Thymus (tissue), 11 donors: ENCODE results near the gene MZT2B. TPM values are rescaled to one million over a fixed set of nuclear protein-coding genes. Genes with fewer than 3 reads are reported as not detected.
"Not testable (repeated sequence)": the region's sequence is repeated elsewhere in the genome, so short reads cannot be mapped to it uniquely, and the experiment has no call there.

Source experiments
- DNase-seq, 9 donors: peaks; one replicate each; pipeline ENCODE4 v3.0.0-alpha.2; 2013; ENCODE audit warnings: low spot score in 9 of 9, low read depth in 6 of 9, missing footprints in 1 of 9
- H3K27ac ChIP-seq, 2 donors: one replicate each; pipeline ENCODE4 v1.5.1; 2013; ENCODE audit warnings: control low read depth in 1 of 2, low read depth in 1 of 2, low read length in 1 of 2, mild to moderate bottlenecking in 1 of 2, moderate library complexity in 1 of 2
- H3K27me3 ChIP-seq, 2 donors: one replicate each; pipeline ENCODE4 v1.5.1; 2013; ENCODE audit warnings: low read length in 1 of 2; ENCODE audit not compliant: control insufficient read depth in 2 of 2, insufficient read depth in 1 of 2
- H3K36me3 ChIP-seq, 2 donors: one replicate each; pipeline ENCODE4 v1.5.1; 2013; ENCODE audit warnings: low read length in 1 of 2, mild to moderate bottlenecking in 1 of 2, moderate library complexity in 1 of 2; ENCODE audit not compliant: control insufficient read depth in 2 of 2, insufficient read depth in 2 of 2
- H3K4me1 ChIP-seq, 2 donors: one replicate each; pipeline ENCODE4 v1.5.1; 2013; ENCODE audit warnings: low read length in 2 of 2; ENCODE audit not compliant: control insufficient read depth in 2 of 2, insufficient read depth in 2 of 2
- H3K4me3 ChIP-seq, 2 donors: one replicate each; pipeline ENCODE4 v1.5.1; 2013; ENCODE audit warnings: low read length in 2 of 2, control low read depth in 1 of 2, mild to moderate bottlenecking in 1 of 2
- H3K9me3 ChIP-seq, 2 donors: one replicate each; pipeline ENCODE4 v1.5.1; 2013; ENCODE audit warnings: low read length in 1 of 2, mild to moderate bottlenecking in 1 of 2; ENCODE audit not compliant: control insufficient read depth in 2 of 2, insufficient read depth in 1 of 2
- WGBS: extraction: QIAGEN DNeasy Blood & Tissue Kit; methylation state at CpG from one replicate; pipeline ENCODE4 v1.1.7; 2013; 5-methylcytosine and 5-hydroxymethylcytosine counted together
- polyA plus RNA-seq: library from polyadenylated mRNA; stranded (reverse); fragments of 200-250 nt; gene quantifications from one replicate; pipeline ENCODE4 v1.2.3, GENCODE V29; 2013
- total RNA-seq: library from RNA; stranded (reverse); fragments of 120-200 nt; gene quantifications from one replicate; pipeline ENCODE4 v1.2.4, GENCODE V29; 2013
- donor health status: healthy.

MZT2B gene
- total and polyA plus RNA-seq, 2 donors, result 141 to 326 TPM

DNA sequence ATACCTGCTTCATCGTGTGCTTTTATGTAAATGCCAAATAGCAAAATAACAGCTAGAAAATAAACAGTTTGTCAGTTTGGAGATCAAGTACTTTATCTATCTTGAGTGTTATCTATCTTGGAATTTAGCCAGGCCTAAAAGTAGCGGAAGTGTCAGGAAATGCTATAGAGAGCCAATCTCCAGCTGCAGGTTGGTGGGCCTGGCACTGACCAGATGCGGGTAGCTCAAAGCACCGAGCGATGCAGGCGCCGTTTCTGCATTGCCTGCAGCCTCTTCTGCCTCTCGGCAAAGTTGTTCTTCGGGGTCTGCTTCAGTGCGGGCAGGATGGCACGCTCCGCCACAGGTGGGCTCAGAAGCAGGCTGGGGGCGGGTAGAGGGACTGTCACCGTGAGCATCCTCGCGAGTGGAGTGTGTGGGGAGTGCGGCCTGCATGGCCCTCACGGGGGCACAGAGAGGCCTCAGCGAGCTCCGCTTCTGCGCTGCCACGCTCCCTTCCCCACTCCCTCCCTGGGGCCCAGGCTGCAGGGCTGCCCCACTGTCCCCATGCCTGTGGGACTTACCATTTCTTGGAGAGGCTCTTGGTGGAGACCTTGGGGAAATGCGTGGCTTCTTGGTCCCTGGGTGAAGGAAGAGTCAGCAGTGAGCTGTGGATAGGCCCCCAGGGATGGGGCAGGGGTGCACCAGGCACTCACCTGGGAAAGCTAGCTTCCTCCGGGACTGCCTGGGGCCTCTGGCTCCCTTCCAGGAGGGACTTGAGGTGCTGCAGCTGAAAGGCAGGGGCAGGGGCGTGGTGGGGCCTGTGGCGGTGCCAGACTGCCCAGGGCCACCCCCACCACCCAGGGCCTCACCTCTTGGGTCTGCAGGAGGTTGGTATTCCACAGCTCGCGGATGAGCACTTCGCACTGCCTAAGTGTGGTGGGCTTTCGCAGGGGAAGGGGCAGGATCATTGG lies 42.5 kb upstream of the MZT2B start:
- not testable (repeated sequence) for H3K36me3 ChIP-seq, H3K27ac ChIP-seq, H3K4me1 ChIP-seq, H3K9me3 ChIP-seq, DNase-seq, H3K4me3 ChIP-seq
- peaks cover 2 to 21% of the 10 kb centered on the region in 2 donors for H3K27me3 ChIP-seq
- 91% methylated on average over 29 of the region's 30 CpGs for WGBS

DNA sequence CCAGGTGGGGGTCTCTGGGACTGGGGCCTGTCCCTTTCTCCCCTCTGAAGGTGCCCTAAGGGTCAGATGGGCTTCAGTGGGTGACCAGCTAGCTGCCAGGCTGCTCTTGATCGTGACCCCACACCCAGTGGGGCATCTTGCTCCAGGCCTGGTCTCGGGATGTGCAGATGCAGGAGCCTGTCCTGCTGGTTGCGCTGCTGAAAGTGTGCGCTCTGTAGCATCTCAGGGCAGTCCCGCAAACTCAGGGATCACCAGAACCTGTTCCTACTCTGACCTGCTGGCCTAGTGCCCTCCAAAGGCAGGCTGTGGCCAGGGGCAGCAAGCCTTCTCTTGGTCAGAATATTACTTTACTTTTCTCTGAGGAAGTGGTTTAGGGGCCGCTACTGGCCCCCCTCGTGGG lies 41.5 kb upstream of the MZT2B start:
- H3K4me3 ChIP-seq, H3K4me1 ChIP-seq, H3K36me3 ChIP-seq, DNase-seq, H3K9me3 ChIP-seq, H3K27ac ChIP-seq: not testable (repeated sequence)
- peaks cover 2 to 28% of the 10 kb centered on the region in 2 donors for H3K27me3 ChIP-seq
- 87% methylated on average over 7 of the region's 7 CpGs for WGBS

DNA sequence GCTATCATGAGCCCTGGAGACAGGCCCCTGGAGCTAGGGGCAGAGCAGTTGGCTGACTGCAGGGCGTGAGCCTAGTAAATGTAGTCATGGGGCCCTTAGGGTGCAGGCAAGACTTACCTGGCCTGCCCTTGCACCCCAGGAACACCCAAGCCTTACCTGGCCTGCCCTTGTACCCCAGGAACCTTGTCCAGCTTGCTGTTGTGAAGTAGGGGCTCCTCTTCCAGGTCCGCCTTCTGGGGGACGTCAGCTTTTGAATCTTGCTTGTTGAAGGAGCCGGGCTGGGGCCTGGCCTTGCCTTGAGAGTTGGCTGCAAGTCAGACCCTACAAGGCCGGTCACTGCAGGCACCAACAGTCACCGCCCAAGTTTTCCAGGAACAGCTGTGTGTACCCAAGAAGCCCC lies 41.1 kb upstream of the MZT2B start:
- not testable (repeated sequence) for H3K27ac ChIP-seq, H3K4me3 ChIP-seq, H3K9me3 ChIP-seq, H3K4me1 ChIP-seq, H3K36me3 ChIP-seq, DNase-seq
- 99% methylated on average over 4 of the region's 6 CpGs for WGBS
- peaks cover 2 to 31% of the 10 kb centered on the region in 2 donors for H3K27me3 ChIP-seq

DNA sequence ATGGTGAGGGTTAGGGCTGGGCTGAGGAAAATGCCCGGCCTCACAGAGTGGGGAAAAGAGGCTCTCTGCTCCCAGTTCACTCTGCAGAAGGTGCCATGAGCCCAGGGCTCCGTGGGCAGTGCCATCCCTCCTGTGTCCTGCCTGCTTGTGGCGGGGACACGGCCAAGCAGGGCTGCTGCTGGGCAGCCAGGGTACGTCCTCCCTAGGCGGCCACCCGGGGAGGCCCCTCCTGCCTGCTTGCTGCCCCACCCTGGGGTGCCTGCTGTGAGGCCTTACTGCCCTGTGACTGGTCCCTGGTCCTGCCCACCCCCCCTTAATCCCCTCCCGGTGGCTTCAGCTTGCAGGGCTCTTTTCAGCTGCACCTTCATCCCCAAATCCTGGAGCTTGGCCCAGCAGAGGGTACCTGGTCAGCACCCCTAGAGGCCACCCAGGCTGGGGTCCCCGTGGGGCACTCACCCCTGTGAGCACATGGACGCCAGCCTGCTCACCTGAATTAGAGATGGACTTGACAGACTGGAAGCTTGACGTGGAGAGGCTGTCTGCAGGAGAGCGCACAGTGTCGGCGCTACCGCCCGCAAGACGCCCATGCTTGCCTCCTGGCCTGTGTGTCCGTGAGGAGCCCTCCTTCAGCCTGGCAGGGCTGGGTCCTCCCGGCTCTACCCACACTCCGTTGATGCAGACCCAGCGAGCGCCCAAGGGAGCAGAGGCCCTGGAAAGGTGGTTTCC lies 40.3 kb upstream of the MZT2B start:
- not testable (repeated sequence) for H3K36me3 ChIP-seq, H3K4me1 ChIP-seq, H3K4me3 ChIP-seq, DNase-seq, H3K27ac ChIP-seq, H3K9me3 ChIP-seq
- 94% methylated on average over 18 of the region's 22 CpGs for WGBS
- H3K27me3 ChIP-seq, result peaks cover 2 to 31% of the 10 kb centered on the region in 2 donors

DNA sequence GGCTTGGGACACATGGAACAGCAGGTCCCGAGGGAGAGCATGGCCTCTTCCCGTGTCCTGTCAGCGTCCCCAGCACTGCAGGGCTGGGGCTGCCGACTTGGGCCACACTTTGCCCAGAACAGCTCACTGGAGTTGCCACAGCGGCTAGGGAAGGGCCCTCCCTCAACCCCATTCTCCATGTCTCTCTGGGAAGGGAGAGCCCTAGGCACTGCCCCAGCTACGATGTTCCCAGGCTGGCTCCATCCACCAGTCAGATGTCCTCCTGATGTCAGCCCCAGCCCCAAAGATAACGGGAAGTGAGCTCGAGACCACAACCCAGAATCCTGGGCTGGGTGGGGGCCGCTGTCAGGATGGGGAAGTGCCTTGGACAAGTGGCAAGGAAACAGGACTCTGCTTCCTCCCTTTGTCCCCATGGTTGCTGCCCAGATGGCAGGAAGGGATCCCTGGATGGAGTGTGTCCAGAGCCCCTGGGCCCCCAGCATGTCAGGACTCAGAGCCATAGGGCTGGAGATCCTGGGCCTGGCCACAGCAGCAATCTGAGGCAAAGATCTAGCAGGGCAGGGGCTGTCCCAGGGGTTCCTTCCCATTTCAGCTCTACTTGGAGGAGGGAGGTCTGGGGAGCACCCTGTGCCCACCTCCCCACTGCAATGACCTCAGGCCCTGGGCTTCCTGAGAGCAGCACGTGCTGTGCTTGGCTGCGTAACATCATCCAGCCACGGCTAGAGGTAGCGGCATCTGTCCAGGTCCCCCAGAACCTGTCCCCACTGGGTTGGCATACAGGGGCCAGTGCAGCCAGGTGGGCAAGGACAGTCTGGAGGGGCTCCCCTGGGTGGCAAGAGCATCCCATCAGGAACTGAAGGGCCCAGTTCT lies 39.4 kb upstream of the MZT2B start:
- not testable (repeated sequence) for H3K9me3 ChIP-seq, H3K36me3 ChIP-seq, H3K4me3 ChIP-seq, H3K4me1 ChIP-seq, H3K27ac ChIP-seq, DNase-seq
- H3K27me3 ChIP-seq, result peaks cover 2 to 31% of the 10 kb centered on the region in 2 donors
- 81% methylated on average over 13 of the region's 13 CpGs for WGBS

DNA sequence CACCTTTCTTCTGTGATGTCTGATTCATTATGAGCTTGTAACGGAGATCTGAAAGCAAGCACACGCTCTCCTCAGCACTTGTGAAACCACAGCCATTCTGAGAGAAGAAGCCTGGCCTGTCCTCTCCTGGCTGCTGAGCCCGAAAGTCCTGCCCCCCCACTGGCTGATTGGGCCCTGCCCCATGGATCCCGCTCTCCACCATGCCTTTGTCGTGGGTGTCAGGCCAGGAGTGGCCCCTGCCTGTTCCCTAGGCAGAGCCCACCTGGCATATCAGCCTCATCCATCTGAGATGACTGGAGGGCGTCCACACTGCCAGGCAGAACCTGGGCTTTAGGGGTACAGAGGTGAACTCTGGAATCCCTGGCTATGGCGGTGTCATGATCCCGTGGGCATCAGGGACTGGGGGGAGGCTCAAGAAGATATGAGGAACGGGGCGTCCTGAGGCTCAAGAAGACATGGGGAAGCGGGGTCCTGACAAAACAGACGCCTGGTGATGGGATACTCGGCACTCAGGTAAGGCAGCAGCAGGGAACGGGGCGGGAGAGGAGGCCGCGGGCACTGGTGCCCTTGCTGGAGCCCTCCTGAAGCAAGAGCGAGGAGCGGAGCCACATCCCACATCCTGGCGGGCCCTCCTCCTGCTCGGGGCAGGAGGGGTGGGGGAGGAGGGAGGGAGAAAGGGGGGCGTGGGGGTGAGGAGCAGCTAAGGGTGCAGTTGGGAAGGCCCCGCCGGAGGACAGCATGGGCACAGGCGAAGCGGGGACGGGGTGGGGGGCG lies 38.6 kb upstream of the MZT2B start:
- not testable (repeated sequence) for H3K4me1 ChIP-seq, H3K36me3 ChIP-seq, H3K27ac ChIP-seq, H3K9me3 ChIP-seq, H3K4me3 ChIP-seq, DNase-seq
- H3K27me3 ChIP-seq, result peaks cover 2 to 31% of the 10 kb centered on the region in 2 donors
- WGBS, result 37% methylated on average over 22 of the region's 28 CpGs

DNA sequence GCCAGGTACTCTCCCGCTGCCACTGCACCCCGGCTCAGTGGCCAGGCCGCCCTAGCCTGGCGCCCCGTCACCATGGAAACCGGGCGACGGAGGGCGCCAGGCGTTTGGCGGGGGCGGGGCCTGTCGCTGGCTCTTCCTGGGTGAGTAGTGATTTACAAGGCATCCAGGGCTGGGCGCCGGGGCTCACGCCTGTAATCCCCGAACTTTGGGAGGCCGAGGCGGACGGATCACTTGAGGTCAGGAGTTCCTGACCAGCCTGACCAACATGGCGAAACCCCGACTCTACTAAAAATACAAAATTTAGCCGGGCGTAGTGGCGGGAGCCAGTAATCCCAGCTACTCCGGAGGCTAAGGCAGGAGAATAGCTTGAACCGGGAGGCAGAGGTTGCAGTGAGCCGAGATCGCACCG lies 37.1 kb upstream of the MZT2B start, which contains the start of gene CCDC74B:
Gene CCDC74B, minus strand, starts transcription at position 107 of the 409 bp plus-strand sequence. CDS start 116 bp downstream, outside the sequence.
- H3K36me3 ChIP-seq, result not testable (repeated sequence)
- 14% methylated on average over 30 of the region's 30 CpGs for WGBS

DNA sequence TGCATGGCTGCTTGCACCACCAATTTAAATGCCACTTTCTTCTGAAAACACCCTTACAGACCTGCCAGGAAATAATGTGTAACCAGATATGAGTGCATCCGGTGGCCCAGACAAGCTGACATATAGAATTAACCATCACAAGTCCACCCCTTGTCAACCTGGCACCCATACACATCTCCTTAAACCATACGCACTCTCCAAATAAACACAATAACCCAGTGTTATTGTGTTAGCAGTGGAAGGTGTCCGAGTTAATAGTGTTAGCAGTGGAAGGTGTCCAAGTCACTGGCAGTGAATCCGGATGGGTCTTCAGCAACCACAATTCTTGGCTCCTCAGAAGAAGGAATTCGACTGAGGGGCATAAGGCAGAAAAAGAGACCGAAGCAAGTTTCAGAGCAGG lies 33.5 kb upstream of the MZT2B start:
- H3K27me3 ChIP-seq, result peaks cover under 1 to 18% of the 10 kb centered on the region in 2 donors
- DNase-seq, H3K27ac ChIP-seq, H3K9me3 ChIP-seq, H3K4me1 ChIP-seq, H3K4me3 ChIP-seq: not testable (repeated sequence)
- H3K36me3 ChIP-seq, result peaks cover 16% of the 10 kb centered on the region in 2 donors
- WGBS, result 74% methylated on average over 6 of the region's 6 CpGs

More for the DNA sequence above, 37.1 kb upstream of the MZT2B start, which contains the start of gene CCDC74B:
- H3K4me1 ChIP-seq, H3K27ac ChIP-seq, H3K9me3 ChIP-seq: not testable (repeated sequence)
- H3K4me3 ChIP-seq, result peak within 1 kb of the TSS in 1 of 2 donors; percentile 10
- peaks cover 2 to 31% of the 10 kb centered on the region in 2 donors for H3K27me3 ChIP-seq
- DNase-seq, result peak in 5 of 9 donors; percentile 10 to 42 (median 25)
